ENCODE results near the gene WFIKKN1. TPM values are rescaled to one million over a fixed set of nuclear protein-coding genes. Genes with fewer than 3 reads are reported as not detected.

The WFIKKN1 gene
- total RNA-seq, 1 donor from 2014 or later: 0.35 TPM

DNA sequence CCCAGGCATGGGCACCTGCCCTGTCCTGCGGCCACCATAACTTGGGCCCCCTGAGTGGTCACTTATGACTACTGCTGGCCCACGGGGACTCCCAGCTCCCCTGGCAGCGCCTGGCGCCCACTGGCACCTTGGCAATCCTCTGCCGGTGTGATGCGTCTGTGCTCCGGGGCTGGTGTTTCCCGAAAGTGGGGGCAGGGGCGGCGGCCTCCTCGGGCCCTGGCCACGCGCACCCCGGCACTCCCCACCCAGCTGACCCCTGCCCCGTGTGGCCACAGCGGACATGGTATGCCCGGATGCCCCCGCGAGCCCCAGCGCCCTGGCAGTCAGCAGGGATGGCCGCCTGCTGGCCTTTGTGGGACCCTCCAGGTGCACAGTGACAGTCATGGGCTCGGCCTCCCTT, 26.7 kb downstream of the WFIKKN1 start:
- DNase-seq (ENCODE audit: low read depth): no peak

DNA sequence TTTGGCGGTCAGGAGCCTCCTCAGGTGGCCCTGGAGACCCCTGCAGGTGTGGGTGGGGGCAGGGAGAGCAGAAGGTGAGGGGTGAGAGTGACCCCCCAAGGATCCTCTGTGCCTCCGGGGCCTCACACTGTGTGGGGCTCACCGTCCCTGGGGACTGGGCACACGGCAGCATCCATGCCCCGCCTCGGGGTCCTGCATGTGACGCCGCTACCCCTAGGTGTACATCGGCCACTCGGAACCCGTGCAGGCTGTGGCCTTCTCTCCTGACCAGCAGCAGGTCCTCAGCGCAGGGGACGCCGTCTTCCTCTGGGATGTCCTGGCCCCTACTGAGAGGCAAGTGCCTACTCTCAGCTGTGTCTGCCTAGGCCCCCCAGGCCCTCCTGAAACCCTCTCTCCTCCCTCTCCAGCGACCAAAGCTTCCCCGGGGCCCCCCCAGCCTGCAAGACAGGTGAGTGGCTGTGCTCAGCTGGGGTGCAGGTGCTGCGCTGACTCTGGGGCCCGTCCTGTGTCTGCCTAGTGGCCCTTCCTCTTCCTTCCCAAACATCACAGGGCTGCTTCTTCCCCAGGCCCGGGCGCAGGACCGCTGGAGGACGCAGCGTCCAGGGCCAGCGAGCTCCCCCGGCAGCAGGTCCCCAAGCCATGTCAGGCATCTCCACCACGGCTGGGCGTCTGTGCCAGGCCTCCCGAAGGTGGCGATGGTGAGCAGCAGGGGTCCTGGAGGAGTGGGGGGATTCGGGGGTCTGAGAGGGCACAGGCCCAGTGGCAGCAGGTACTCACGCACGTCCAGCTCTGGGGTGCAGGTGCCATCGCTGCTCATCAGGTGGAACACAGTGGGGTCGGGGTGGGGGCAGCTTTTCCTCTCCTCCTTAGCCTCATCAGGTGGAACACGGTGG, 28.1 kb downstream of the WFIKKN1 start:
- DNase-seq (ENCODE audit: low read depth): no peak

DNA sequence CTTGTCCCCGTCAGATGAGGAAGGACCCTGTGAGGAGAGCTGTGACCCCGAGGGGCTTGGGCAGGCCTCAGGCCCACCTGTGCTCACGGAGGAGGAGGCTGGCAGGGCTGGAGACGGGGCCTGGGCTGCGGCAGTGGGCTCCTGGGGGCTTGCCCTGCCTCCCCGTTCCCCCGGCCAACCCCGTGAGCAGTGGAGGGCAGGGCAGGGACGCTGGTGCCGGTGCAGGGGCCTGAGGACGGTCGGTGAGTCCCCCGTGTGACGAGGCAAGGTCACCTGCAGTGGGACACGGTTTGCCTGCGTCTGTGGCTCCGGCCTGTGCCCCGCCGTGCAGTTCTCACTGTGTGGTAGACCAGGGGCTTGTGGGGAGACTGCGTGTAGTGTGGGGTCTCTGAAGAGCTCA, 28.8 kb downstream of the WFIKKN1 start:
- DNase-seq (ENCODE audit: low read depth): no peak

DNA sequence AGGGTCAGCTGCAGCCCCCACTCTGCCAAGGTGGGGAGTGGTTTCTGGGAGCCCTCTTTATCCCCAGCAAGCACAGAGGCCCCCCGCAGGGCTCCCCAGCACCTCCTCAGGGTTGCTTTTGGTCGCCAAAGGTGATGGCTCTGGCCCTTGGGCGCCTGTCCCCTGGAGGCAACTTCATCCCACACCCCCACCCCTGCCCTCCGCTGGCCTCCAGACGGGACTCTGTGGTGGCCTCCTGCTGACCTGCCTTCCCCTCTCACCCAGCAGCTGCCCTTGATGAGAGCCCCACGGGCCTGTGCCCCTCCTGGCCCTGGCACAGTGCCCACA, 29.3 kb downstream of the WFIKKN1 start:
- no peak for DNase-seq (ENCODE audit: low read depth)

DNA sequence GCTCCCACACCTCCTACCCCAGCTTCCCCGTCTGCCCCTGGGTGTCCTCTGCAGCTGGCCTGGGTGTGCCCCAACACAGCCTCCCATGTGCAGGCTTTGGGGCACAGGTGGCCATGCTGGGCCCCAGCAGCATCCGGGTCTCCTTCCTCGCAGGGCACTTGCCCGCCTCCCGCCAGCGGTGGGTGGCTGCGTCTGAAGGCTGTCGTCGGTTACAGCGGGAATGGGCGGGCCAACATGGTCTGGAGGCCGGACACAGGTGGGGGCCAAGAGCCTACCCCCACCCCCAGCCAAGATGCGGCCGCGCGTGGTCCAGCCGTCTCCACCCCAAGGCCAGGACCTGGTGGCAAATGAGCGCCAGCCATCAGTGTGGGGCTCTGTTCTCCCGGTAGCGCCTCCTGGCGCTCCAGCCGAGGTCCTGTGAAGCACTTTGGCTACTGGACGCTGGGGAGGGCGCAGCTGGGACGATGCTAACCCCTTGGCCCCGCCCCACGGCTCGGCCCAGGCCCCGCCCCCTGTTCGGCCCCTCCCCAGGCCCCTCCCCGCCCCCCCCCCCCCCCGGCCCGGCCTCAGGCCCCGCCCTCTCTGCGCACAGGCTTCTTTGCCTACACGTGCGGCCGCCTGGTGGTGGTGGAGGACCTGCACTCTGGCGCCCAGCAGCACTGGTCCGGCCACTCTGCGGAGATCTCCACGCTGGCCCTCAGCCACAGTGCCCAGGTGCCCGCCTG, 29.8 kb downstream of the WFIKKN1 start:
- DNase-seq (ENCODE audit: low read depth): peak; percentile 62

DNA sequence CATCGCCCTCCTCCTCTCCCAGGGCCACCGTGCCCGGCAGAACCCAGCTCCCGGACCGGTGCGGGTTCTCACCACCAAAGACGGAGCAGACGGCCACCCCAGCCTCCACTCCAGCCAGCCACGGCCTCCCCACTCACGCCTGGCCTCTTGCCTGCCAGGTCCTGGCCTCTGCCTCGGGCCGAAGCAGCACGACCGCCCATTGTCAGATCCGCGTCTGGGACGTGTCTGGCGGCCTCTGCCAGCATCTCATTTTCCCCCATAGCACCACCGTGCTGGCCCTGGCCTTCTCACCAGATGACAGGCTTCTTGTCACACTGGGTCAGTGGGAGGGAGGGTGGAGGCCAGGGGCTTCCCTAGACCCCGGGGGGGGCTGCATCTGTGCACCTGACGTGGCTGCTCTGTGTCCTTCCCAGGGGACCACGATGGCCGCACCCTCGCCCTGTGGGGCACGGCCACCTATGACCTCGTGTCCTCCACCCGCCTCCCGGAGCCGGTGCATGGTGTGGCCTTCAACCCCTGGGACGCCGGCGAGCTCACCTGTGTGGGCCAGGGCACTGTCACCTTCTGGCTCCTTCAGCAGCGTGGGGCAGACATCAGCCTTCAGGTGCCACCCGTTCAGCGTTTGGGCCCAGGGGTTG, 30.5 kb downstream of the WFIKKN1 start:
- no peak for DNase-seq (ENCODE audit: low read depth)

DNA sequence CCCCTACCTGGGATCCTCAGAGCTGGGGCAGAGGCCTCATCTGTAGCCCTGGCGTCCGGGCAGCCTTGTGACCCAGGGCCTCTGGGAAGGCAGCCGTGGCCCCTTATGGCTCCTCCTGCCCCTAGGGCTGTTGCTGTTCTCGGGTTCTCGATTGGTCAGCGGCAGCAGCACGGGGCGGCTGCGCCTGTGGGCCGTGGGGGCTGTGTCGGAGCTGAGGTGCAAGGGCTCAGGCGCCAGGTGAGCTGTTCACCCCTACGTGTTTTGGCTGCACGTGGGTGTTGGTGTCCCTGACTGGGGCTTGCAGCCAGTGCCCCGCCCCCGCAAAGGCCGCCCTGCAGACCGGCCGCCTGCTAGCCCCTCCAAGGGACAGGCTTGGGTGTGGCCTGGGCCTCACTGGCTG, 31.3 kb downstream of the WFIKKN1 start:
- no peak for DNase-seq (ENCODE audit: low read depth)

DNA sequence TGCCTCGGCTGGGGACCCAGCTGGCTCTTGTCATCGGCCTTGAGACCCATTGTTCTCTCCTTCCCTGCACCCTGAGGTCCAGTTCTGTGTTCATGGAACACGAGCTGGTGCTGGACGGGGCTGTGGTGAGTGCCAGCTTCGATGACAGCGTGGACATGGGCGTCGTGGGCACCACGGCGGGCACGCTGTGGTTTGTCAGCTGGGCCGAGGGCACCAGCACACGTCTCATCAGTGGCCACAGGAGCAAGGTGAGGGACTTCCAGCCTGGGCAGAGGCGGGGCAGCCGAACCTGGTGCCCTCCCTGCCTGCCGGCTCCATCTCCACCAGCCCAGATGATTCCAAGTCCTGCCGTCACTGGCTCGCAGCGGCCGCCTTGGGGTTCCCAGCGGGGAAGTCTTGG, 31.8 kb downstream of the WFIKKN1 start:
- no peak for DNase-seq (ENCODE audit: low read depth)

DNA sequence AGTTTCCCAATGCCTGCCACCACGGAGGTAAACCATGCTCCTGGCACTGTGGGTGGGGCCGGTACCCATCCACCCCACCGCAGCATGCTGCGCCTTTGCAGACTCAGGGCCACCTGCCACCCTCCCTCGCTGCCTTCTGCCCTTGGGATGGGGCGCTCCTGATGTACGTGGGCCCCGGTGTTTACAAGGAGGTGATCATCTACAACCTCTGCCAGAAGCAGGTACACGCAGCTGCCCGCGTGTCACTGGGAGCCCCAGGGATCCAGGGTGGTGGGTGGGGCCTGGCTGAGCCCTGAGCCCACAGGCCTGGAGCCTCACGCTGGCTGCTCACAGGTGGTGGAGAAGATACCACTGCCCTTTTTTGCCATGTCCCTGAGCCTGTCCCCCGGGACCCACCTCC, 35.8 kb downstream of the WFIKKN1 start:
- DNase-seq (ENCODE audit: low read depth): no peak

DNA sequence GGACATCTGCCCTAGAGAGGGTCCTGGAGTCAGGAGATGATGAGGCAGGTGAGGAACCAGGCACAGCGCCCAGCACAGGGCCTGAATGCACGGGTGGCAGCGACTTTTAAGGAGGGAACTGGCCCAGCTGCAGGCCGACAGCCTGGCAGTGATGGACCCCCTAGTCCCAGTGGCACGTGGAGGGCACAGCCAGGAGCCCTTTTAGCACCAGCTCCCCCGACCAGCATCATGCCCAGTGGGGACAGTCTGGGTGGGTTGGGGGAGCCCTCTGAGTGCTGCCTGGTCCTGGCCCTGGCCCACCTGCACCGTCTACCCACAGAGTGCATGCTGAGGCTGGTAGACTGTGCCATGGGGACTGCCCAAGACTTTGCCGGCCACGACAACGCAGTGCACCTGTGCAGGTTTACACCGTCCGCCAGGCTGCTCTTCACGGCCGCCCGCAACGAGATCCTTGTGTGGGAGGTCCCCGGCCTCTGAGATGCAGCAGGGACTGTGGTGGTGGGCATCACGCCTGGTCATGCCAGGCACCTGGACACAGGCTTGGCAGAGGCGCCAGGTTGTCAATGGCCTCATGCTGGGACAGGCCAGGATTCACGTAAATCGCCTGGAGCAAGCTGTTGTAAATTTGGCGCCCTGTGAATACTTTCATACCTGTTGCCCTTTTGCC, 36.5 kb downstream of the WFIKKN1 start:
- DNase-seq (ENCODE audit: low read depth): no peak

DNA sequence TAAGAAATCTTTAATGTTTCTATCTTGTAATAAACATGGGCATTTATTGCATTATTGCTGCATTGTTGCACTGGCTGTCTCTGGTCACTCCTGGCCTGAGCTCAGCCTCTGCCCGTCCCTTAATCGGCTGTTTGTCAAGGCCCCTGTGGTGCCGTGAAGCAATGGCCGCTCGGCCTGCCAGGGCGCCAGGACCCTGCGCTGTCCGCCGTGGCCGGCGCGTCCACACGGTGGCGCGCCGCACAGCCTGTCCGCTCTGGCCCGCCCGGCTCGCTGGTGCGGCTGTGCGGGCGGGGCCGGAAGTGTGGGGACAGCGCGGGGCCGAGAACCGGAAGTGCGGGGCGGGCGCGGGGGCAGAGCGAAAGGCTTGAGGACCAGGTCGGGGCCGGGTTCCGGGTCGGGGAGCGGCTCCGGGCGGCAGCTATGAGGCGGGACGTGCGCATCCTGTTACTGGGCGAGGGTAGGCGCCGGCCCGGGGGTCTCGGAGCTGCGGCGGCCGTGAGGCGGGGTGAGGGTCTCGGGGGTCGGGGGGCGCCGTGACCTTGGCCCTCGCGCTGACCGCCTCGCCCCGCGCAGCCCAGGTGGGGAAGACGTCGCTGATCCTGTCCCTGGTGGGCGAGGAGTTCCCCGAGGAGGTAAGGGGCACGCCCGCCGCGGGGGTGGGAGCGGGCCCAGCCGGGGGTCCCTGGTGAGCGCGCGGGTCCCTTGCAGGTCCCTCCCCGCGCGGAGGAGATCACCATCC, 37.2 kb downstream of the WFIKKN1 start, which contains the start of gene RHOT2:
Gene RHOT2, plus strand, starts transcription at position 353 of the 739 bp plus-strand sequence. Its CDS starts 68 bp downstream, at position 421.
- peak; percentile 51 for DNase-seq (ENCODE audit: low read depth)

DNA sequence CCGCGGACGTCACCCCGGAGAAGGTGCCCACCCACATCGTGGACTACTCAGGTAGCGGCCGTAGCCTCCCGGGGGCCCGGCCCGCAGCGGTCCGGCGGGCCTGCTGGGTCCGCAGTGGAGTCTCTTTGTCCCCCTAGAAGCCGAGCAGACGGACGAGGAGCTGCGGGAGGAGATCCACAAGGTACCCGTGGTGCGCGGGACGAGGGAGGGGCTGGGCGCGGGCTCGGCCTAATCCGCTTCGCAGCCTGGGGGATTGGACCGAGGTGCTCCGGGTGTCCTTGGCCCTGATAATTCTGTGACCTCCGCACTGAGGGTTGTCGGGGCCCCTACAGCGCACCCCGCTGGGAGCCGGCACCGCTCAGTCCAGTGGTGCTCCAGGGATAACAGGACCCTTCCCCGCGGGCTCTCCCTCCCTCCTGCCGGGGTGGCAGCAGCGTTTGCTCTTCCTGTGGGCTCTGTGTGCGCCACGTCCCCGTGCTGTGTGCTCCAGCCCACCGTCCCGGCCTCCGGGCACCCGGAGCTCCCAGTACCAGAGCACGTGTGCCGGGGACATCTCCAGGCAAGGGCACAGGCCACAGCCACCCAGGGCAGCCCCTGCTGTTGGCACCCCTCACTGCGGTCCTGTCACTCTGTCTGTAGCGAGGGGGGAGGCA, 37.9 kb downstream of the WFIKKN1 start:
- no peak for DNase-seq (ENCODE audit: low read depth)

DNA sequence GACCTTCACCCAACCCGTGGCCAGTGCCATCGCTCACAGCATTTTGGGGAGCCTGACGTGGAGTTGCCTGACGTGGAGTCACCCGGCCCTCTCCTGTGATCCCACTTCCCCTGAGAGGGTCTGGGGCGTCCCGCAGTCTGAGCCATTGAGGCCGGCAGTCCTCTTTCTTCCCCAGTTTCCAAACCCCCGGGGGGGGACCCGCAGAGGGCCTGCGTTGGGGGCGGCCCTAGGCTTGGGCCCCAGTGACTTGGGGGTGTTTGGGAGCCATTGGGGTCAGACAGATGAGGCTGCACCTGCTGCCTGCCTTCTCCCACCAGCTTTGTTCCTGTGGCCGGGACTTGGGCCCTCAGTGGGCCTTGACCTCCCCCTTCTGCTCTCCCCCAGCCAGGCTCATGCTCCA, 38.9 kb downstream of the WFIKKN1 start:
- no peak for DNase-seq (ENCODE audit: low read depth)

DNA sequence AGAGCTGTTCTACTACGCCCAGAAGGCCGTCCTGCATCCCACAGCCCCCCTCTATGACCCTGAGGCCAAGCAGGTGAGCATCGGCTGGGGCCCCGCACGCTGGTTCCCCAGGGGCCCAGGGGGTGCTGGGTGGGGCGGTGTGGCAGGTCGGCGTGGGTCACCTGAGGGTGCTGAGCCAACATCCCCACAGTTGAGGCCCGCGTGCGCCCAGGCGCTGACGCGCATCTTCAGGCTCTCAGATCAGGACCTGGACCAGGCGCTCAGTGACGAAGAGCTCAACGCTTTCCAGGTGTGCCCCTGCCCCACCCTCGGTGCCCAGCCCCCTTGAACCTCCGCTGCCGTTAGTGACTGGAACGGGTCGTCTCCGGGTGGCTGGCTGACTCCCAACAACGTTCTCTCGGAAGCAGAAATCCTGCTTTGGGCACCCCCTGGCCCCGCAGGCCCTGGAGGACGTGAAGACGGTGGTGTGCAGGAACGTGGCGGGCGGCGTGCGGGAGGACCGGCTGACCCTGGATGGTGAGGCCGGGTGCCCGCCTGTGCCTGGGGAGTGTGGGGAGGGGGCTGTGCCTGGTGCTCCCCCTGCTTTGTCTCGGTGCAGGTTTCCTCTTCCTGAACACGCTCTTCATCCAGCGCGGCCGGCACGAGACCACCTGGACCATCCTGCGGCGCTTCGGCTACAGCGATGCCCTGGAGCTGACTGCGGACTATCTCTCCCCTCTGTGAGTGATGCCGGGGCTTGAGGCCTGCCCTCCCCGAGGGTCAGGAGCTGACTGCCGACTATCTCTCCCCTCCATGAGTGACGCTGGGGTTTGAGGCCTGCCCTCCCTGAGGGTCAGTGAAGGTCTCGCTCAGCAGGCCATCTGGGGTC, 39.9 kb downstream of the WFIKKN1 start:
- DNase-seq (ENCODE audit: low read depth): no peak

DNA sequence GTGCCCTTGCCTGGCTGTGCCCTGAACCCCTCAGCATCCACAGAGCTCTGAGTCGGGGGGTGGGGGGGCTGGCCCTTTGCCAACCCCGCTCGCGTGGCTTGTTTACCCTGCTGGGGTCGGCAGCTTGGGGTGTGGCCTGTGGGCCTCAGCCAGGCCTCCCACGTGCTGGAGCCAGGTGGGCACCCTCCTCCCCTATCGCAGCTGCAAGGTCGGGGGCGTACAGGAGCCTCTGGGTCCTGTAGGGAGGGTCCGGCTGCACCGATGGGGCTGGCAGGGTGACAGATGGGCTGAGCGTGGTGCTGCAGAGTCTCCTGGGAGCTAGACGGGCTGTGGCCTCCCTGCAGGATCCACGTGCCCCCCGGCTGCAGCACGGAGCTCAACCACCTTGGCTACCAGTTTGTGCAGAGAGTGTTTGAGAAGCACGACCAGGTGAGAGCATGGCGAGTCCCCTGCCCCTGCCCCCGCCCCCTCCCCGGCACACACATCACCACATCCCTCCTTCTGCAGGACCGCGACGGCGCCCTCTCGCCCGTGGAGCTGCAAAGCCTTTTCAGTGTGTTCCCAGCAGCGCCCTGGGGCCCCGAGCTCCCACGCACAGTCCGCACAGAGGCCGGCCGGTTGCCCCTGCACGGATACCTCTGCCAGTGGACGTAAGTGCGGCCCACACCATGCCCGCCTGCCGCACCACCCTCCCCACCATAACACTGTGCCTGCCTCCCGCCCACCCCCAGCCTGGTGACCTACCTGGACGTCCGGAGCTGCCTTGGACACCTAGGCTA, 40.8 kb downstream of the WFIKKN1 start:
- no peak for DNase-seq (ENCODE audit: low read depth)

DNA sequence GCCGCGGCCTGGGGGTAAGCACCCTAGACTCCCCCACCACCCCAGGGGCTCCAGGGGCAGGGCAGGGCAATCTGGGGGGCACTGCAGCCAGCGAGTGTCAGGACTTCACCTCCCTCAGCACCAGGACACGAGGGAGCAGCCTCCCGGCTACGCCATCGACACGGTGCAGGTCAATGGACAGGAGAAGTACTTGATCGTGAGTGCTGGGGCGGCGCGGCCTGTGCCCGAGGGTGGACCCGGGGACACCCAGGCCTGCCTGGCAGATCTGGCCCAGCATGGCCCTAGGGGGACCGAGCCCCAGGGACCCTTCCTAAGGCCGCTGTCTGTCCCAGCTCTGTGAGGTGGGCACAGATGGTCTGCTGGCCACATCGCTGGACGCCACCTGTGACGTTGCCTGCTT, 41.6 kb downstream of the WFIKKN1 start:
- DNase-seq (ENCODE audit: low read depth): no peak

DNA sequence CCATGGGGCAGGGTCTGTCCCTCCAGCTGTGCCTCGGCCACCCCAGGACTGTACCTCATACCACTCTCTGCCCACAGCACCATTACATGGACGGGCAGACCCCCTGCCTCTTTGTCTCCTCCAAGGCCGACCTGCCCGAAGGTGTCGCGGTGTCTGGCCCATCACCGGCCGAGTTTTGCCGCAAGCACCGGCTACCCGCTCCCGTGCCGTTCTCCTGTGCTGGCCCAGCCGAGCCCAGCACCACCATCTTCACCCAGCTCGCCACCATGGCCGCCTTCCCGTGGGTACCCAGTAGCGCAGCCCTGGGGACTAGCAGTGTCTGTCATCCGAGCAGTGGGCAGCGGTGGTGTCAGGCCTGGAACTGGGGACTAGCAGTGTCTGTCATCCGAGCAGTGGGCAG, 42.1 kb downstream of the WFIKKN1 start:
- DNase-seq (ENCODE audit: low read depth): no peak

DNA sequence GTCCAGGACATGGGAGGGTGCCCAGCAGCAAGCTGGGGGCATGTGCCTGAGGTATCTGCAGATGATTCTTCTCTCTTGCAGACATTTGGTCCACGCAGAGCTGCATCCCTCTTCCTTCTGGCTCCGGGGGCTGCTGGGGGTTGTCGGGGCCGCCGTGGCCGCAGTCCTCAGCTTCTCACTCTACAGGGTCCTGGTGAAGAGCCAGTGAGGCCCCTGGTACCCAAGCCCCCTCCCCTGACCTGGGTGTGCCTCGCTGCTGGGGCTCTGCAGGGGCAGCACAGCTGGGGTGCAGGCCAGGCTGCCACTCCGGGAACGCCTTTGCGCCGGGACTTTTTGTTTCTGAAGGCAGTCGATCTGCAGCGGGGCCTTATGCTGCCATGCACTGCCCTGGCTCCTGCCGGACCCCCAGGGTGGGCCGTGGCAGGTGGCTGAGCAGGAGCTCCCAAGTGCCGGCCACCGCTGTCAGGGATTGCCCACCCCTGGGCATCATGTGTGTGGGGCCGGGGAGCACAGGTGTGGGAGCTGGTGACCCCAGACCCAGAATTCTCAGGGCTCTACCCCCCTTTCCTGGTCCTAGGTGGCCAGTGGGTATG, 42.7 kb downstream of the WFIKKN1 start:
- no peak for DNase-seq (ENCODE audit: low read depth)

Data from renal cortical epithelial cell (primary cell).